ENCODE measurements around the gene ABCA13.

The ABCA13 gene

DNA sequence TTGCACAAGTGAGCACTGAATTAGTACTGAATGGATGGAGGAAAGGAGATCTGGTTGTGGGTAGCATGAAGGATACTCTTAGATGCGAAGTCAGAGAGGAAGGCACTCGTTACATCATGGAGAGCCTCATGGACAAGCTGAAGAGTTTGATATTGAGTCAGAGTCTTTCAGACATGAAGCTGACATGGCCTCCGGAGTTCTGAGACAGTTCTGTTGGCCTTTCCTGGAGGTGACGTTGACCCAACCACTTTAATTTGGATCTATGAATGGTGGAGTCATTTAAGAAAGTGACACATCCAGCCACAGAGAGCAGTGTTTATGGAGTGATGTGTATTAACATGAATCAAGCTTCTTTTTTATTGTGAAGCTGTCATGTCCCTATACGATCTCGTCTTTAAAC, 466.8 kb downstream of the ABCA13 start:
- TF ChIP-seq EP300 (IDR thresholded peaks at IDR 0.05; ENCODE audit: borderline replicate concordance) (no peak), NFIC (IDR thresholded peaks at IDR 0.05) (no peak), FOXM1 (IDR thresholded peaks at IDR 0.05; ENCODE audit: borderline replicate concordance, low read depth) (no peak), TAF1 (IDR thresholded peaks at IDR 0.05; ENCODE audit: low read depth) (no peak), RAD21 (IDR thresholded peaks at IDR 0.05; ENCODE audit: low read depth) (no peak), CEBPB (IDR thresholded peaks at IDR 0.05) (no peak)
- TF ChIP-seq, protein P1, sequence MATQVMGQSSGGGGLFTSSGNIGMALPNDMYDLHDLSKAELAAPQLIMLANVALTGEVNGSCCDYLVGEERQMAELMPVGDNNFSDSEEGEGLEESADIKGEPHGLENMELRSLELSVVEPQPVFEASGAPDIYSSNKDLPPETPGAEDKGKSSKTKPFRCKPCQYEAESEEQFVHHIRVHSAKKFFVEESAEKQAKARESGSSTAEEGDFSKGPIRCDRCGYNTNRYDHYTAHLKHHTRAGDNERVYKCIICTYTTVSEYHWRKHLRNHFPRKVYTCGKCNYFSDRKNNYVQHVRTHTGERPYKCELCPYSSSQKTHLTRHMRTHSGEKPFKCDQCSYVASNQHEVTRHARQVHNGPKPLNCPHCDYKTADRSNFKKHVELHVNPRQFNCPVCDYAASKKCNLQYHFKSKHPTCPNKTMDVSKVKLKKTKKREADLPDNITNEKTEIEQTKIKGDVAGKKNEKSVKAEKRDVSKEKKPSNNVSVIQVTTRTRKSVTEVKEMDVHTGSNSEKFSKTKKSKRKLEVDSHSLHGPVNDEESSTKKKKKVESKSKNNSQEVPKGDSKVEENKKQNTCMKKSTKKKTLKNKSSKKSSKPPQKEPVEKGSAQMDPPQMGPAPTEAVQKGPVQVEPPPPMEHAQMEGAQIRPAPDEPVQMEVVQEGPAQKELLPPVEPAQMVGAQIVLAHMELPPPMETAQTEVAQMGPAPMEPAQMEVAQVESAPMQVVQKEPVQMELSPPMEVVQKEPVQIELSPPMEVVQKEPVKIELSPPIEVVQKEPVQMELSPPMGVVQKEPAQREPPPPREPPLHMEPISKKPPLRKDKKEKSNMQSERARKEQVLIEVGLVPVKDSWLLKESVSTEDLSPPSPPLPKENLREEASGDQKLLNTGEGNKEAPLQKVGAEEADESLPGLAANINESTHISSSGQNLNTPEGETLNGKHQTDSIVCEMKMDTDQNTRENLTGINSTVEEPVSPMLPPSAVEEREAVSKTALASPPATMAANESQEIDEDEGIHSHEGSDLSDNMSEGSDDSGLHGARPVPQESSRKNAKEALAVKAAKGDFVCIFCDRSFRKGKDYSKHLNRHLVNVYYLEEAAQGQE (IDR thresholded peaks at IDR 0.05; ENCODE audit: low read depth), result no peak
- TF ChIP-seq, protein P2, sequence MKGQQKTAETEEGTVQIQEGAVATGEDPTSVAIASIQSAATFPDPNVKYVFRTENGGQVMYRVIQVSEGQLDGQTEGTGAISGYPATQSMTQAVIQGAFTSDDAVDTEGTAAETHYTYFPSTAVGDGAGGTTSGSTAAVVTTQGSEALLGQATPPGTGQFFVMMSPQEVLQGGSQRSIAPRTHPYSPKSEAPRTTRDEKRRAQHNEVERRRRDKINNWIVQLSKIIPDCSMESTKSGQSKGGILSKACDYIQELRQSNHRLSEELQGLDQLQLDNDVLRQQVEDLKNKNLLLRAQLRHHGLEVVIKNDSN (IDR thresholded peaks at IDR 0.05), result no peak
- TF ChIP-seq, protein P3, sequence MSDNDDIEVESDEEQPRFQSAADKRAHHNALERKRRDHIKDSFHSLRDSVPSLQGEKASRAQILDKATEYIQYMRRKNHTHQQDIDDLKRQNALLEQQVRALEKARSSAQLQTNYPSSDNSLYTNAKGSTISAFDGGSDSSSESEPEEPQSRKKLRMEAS (IDR thresholded peaks at IDR 0.05), result no peak

DNA sequence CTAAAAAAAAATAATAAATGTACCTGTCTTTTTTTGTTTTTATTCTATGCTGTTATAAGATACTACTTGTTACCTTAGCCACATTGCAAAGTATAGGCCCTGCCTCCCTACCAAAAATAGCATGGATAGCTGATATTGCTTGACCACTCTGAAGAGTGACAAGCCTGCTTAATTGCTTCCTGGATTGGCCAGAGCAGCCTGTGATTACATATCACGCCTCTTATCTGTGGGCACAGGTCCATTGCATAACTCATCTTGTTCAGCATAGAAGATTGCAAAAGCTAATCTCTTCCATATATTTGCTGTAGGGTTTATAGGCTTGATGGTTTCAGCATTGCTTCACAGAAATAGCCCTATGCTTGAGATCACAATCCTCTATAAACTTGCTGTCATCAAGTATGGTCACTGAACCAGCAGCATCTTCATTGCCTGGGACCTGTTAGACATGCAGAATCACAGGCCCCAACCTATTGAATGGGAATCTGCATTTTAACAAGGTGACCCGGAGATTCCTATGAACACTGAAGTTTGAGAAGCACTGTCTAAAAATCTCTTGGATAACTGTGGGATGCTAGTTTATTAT, 472.3 kb downstream of the ABCA13 start:
- TF ChIP-seq RAD21 (IDR thresholded peaks at IDR 0.05; ENCODE audit: low read depth), result no peak
- TF ChIP-seq, protein P3 (IDR thresholded peaks at IDR 0.05), result no peak
- TF ChIP-seq EGR1 (IDR thresholded peaks at IDR 0.05), result no peak
- no peak for TF ChIP-seq FOXM1 (IDR thresholded peaks at IDR 0.05; ENCODE audit: borderline replicate concordance, low read depth)
- no peak for TF ChIP-seq EP300 (IDR thresholded peaks at IDR 0.05; ENCODE audit: borderline replicate concordance)
- no peak for TF ChIP-seq ZBTB7A (IDR thresholded peaks at IDR 0.05; ENCODE audit: low read depth)
- TF ChIP-seq TCF12 (IDR thresholded peaks at IDR 0.05; ENCODE audit: low read depth), result no peak
- TF ChIP-seq CREB1 (IDR thresholded peaks at IDR 0.05; ENCODE audit: low read depth), result no peak
- TF ChIP-seq NFIC (IDR thresholded peaks at IDR 0.05), result no peak
- TF ChIP-seq YY1 (IDR thresholded peaks at IDR 0.05; ENCODE audit: low read depth), result no peak
- TF ChIP-seq CEBPB (IDR thresholded peaks at IDR 0.05), result no peak
- TF ChIP-seq TAF1 (IDR thresholded peaks at IDR 0.05; ENCODE audit: low read depth), result no peak
- TF ChIP-seq TEAD4 (IDR thresholded peaks at IDR 0.05), result no peak

DNA sequence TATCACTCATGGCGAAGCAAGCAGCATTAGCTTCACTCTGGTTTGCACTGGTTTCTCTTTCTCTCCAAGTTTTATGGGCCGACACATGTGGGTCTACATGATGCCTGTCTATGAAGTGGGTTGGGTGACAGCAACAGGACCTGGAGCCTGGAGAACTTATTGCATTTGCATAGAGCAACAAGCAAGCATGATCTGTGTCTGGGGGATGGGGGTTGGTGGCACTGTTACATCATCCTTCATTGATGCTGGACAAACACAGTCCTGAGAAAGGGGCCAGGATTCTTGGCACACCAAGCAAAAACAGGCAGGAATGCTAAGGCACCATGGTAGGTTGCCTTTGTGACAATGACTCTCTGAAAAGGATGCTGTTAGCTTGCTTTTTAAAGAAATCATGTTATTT, 486.9 kb downstream of the ABCA13 start:
- TF ChIP-seq EP300 (IDR thresholded peaks at IDR 0.05; ENCODE audit: borderline replicate concordance), result no peak
- no peak for TF ChIP-seq TEAD4 (IDR thresholded peaks at IDR 0.05)
- TF ChIP-seq, protein P3 (IDR thresholded peaks at IDR 0.05), result no peak
- TF ChIP-seq TAF1 (IDR thresholded peaks at IDR 0.05; ENCODE audit: low read depth), result no peak
- TF ChIP-seq, protein P2 (IDR thresholded peaks at IDR 0.05), result no peak
- TF ChIP-seq, protein P1 (IDR thresholded peaks at IDR 0.05; ENCODE audit: low read depth), result no peak
- no peak for TF ChIP-seq EGR1 (IDR thresholded peaks at IDR 0.05)
- TF ChIP-seq TCF12 (IDR thresholded peaks at IDR 0.05; ENCODE audit: low read depth), result no peak
- no peak for TF ChIP-seq RAD21 (IDR thresholded peaks at IDR 0.05; ENCODE audit: low read depth)

DNA sequence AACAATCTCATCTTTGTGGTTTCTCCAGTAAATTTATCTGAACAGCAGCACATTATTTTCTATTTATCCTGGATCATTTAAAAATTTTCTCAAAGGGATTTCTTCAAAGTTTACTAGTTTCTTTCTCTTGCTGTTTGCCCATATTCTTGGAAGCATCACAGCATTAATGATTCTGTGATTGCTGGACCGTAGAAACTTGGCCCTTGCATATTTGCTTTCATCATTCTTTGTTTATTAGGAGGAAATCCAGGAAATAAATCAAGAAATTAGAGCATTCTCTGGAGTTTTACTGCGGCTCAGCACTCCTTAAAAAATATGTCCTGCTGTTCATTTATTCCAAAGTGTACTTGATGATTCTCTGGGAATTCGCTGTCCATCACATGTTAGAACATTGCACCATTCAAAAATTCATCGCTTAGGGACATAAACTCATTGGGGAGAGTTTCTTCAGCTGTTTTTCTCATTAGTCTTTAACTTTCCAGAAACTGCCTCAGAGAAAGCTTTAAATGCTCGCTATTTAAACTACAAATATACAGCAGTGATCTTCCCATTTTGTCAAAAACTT, 489.1 kb downstream of the ABCA13 start:
- TF ChIP-seq EGR1 (IDR thresholded peaks at IDR 0.05) (no peak), FOXM1 (IDR thresholded peaks at IDR 0.05; ENCODE audit: borderline replicate concordance, low read depth) (no peak), CREB1 (IDR thresholded peaks at IDR 0.05; ENCODE audit: low read depth) (no peak), ZBTB7A (IDR thresholded peaks at IDR 0.05; ENCODE audit: low read depth) (no peak), TCF12 (IDR thresholded peaks at IDR 0.05; ENCODE audit: low read depth) (no peak), CEBPB (IDR thresholded peaks at IDR 0.05) (no peak), YY1 (IDR thresholded peaks at IDR 0.05; ENCODE audit: low read depth) (no peak)
- TF ChIP-seq, protein P1 (IDR thresholded peaks at IDR 0.05; ENCODE audit: low read depth), result no peak
- TF ChIP-seq, protein P2 (IDR thresholded peaks at IDR 0.05), result no peak
- TF ChIP-seq, protein P3 (IDR thresholded peaks at IDR 0.05), result no peak

All from Ishikawa (cell line).